BJ (cell line): ENCODE results near the gene PSME1. TPM values are rescaled to one million over a fixed set of nuclear protein-coding genes. Genes with fewer than 3 reads are reported as not detected.

Experiments used
- CTCF ChIA-PET: fragments of 350-600 bp; formaldehyde crosslinking; extraction: SDS; loops from one replicate; lab custom pipeline; 2021; ENCODE audit warnings: antibody characterized with exemption, inconsistent platforms; lab: Yijun Ruan, JAX
- POLR2A ChIA-PET: fragments of 300-600 bp; sonication (Branson Sonifier 250); formaldehyde crosslinking; extraction: SDS; loops from one replicate; lab custom pipeline; 2021; ENCODE audit warnings: antibody characterized with exemption; lab: Charles Lee
- DNase-seq: peaks from one replicate; pipeline ENCODE4 v3.0.0-alpha.2; 2011; ENCODE audit warnings: low read depth
- H3K27me3 ChIP-seq: 2 replicates; pipeline ENCODE4 v1.6.0; 2011; ENCODE audit warnings: low read length; ENCODE audit not compliant: control insufficient read depth, insufficient read depth
- H3K36me3 ChIP-seq: 2 replicates; pipeline ENCODE4 v1.5.1; 2011; ENCODE audit warnings: low read length; ENCODE audit not compliant: control insufficient read depth, insufficient read depth
- H3K4me3 ChIP-seq: 2 replicates; pipeline ENCODE4 v1.5.1; 2011; ENCODE audit warnings: low read depth, mild to moderate bottlenecking, control low read depth, low read length
- polyA plus RNA-seq: library from polyadenylated mRNA; depleted of rRNA; stranded (reverse); fragments of >200 nt; gene quantifications from 2 replicates; pipeline ENCODE4 v1.2.3, GENCODE V29; 2011
- TF ChIP-seq, protein P1 (sequence below): IDR thresholded peaks from 2 replicates; pipeline ENCODE4 v1.5.1; 2011; ENCODE audit warnings: low read depth, mild to moderate bottlenecking, control low read depth, inconsistent platforms, low read length, moderate library complexity; ENCODE audit not compliant: insufficient read depth

The PSME1 gene
- polyA plus RNA-seq, 1 experiment, result 106 TPM

DNA sequence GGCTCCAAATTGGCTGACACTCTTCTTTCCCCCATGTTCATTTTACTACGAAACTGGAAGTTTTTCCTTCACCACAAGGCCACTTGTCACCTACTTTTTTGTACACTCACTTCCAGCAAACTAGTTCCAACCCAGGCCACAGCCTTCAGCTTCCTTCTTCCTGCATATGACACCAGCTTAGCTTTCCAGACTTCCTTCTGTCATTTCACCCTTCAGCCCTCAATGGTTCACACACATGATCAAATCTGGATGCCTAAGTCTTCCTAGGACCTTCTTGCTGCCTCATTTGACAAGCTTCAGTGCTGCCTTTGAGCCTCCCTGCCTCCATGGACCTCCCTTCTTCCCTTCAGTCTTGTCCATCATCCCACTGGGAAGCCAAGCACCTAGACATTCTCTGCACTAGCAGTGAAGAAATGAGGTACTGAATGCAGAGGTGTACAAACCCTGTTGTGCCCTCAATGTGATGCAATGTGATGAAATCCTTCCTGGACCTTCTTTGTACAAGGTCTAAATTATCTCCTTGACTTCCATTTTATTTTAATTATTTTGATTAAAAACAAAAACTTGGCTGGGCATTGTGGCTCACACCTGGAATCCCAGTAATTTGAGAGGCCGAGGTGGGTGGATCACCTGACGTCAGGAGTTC, 31.6 kb downstream of the PSME1 start:
- Histone ChIP-seq H3K36me3 (peaks cover 35% of the 10 kb centered on the region), H3K4me3 (no peak overlapping the region), H3K27me3 (no peaks in the 10 kb centered on the region)
- TF ChIP-seq, protein P1, sequence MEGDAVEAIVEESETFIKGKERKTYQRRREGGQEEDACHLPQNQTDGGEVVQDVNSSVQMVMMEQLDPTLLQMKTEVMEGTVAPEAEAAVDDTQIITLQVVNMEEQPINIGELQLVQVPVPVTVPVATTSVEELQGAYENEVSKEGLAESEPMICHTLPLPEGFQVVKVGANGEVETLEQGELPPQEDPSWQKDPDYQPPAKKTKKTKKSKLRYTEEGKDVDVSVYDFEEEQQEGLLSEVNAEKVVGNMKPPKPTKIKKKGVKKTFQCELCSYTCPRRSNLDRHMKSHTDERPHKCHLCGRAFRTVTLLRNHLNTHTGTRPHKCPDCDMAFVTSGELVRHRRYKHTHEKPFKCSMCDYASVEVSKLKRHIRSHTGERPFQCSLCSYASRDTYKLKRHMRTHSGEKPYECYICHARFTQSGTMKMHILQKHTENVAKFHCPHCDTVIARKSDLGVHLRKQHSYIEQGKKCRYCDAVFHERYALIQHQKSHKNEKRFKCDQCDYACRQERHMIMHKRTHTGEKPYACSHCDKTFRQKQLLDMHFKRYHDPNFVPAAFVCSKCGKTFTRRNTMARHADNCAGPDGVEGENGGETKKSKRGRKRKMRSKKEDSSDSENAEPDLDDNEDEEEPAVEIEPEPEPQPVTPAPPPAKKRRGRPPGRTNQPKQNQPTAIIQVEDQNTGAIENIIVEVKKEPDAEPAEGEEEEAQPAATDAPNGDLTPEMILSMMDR, result no peak
- ChIA-PET POLR2A (no interaction called here), CTCF (no interaction called here)
- no peak for DNase-seq

DNA sequence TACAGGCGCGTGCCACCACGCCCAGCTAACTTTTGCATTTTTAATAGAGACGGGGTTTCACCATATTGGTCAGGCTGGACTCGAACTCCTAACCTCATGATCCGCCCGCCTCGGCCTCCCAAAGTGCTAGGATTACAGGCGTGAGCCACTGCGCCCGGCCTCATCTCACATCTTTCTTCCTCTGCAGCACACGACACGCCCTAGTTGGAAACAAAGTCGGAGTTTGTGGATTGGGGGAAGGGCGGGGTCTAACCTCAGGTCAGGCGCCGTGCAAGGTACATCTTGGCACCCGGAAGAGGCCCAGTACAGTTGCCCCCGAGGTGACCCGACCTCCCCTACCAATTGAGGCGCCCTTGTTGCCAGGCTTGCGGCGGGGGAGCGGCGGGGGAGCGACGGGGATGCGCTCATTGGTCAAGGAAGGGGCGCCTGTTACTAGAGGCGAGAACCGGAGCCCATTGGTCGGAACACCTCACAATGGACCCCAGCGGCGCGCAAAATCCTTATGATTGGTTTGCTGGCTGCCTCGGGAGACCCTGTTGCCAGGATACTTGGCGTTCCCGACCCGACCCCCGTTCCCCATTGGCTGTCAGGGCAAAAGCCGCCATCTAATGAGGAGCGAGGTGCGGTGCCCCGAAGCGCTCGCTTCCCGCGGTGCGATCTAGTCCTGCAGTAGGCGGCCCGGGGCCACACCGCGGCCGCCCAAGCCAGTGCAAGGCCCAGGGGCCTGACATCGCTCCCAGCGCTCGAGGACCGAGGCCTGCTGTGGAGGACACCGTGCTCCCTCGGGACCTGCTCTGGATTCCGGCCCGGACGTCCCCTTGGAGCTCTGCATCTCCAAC, 35.6 kb downstream of the PSME1 start, which contains the start of gene REC8:
TSS of gene REC8 (plus strand) at position 659 of the 839 bp plus-strand sequence. CDS start 473 bp downstream, outside the sequence.
- Histone ChIP-seq H3K36me3 (peaks cover 20% of the 10 kb centered on the region), H3K27me3 (no peaks in the 10 kb centered on the region), H3K4me3 (no peak within 1 kb of the TSS)
- CTCF ChIA-PET, result interaction anchor here (1.0 to 3.1 kb wide), 3 partner anchors 10 to 128 kb away, joined by 3 to 12 read pairs (median 6); partner anchors contain the start of genes DHRS1, IRF9 and NOP9
- TF ChIP-seq, protein P1, result no peak
- POLR2A ChIA-PET, result no interaction called here
- no peak for DNase-seq

DNA sequence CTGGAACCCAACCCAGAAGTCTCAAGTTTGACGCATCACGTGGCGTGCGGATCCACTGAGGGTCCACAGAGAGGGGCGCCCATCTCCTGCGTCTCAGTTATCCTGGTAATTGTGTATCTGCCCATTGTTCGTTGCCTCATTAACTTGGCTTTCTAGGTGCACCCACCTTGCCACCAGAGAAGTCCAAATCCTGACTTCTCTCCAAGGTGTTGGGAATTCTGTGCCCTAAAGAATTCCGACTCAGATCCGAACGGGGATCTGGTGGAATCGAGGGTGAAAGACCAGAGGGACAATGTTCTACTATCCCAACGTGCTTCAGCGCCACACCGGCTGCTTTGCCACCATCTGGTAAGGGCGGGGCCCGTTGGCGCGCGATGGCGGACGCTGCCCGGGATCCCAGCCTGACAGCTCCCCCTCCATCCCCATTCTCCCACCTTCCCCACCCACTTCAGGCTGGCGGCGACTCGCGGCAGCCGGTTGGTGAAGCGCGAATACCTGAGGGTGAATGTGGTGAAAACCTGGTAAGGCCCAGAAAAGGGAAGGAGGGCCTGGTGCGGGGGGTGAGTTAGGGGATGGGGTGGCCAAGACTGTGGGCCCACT, 36.4 kb downstream of the PSME1 start:
- TF ChIP-seq, protein P1, result no peak
- Histone ChIP-seq H3K27me3 (no peaks in the 10 kb centered on the region), H3K4me3 (no peak overlapping the region), H3K36me3 (peaks cover 21% of the 10 kb centered on the region)
- DNase-seq, result no peak
- ChIA-PET CTCF (interaction anchor here (3.1 kb wide), 1 partner anchor 11 kb away, joined by 12 read pairs; the partner anchor contains the start of gene IRF9), POLR2A (no interaction called here)

DNA sequence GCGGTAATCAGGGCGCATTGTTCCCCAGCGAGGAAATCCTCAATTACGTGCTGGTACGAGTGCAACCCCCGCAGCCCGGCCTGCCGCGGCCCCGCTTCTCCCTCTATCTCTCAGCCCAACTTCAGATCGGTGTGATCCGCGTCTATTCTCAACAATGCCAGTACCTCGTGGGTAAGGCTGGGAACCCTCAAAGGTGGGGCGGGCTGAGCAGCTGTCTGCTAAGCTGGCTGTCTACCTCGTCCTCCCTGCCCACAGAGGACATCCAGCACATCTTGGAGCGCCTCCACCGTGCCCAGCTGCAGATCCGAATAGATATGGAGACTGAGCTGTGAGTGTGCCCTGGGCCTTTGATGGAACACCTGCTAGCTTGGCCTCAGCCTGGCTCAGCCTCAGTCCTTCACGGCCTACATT, 36.9 kb downstream of the PSME1 start:
- Histone ChIP-seq H3K36me3 (peaks cover 22% of the 10 kb centered on the region), H3K27me3 (no peaks in the 10 kb centered on the region), H3K4me3 (no peak overlapping the region)
- DNase-seq, result no peak
- TF ChIP-seq, protein P1, result no peak
- CTCF ChIA-PET, result interaction anchor here (3.1 kb wide), 1 partner anchor 11 kb away, joined by 12 read pairs; the partner anchor contains the start of gene IRF9
- POLR2A ChIA-PET, result no interaction called here
